DND-41 (cell line): Measurements from ENCODE around the gene MORN3.

ENCODE experiments used
- ATAC-seq: fragments of 200-7000 bp; cut with Tn5 transposase; 3 replicates; pipeline ENCODE4 v1.9.1; 2021; ENCODE audit warnings: low read depth; ENCODE audit not compliant: insufficient read depth
- DNase-seq: peaks from one replicate; pipeline ENCODE4 v3.0.0-alpha.2; 2020
- H2AFZ ChIP-seq: 2 replicates; pipeline ENCODE4 v1.6.0; 2012; ENCODE audit warnings: low read depth, low read length
- H3K27ac ChIP-seq: 2 replicates; pipeline ENCODE4 v1.5.1; 2012; ENCODE audit warnings: low read length, inconsistent platforms
- H3K27me3 ChIP-seq: fragments of 200-600 bp; sonication (generic); 2 replicates; pipeline ENCODE4 v1.6.0; 2012; ENCODE audit warnings: low read length, mild to moderate bottlenecking, inconsistent platforms; ENCODE audit not compliant: insufficient read depth, poor library complexity
- H3K36me3 ChIP-seq: 2 replicates; pipeline ENCODE4 v1.5.1; 2012; ENCODE audit warnings: low read length, inconsistent platforms; ENCODE audit not compliant: insufficient read depth
- H3K4me1 ChIP-seq: 2 replicates; pipeline ENCODE4 v1.5.1; 2012; ENCODE audit warnings: mild to moderate bottlenecking, low read length; ENCODE audit not compliant: insufficient read depth
- H3K4me2 ChIP-seq: 2 replicates; pipeline ENCODE4 v1.6.0; 2012; ENCODE audit warnings: mild to moderate bottlenecking, moderate library complexity, low read length, inconsistent platforms; ENCODE audit not compliant: insufficient read depth
- H3K4me3 ChIP-seq, 2 experiments: fragments of 200-600 bp in 1 of 2; shearing (Covaris generic) in 1 of 2; 2 replicates each; pipeline ENCODE4 v1.5.1; 2012 to 2016; ENCODE audit warnings: inconsistent platforms in 2 of 2, low read length in 2 of 2, mild to moderate bottlenecking in 2 of 2, low read depth in 1 of 2, moderate library complexity in 1 of 2
- H3K79me2 ChIP-seq: 2 replicates; pipeline ENCODE4 v1.6.0; 2012; ENCODE audit warnings: low read length, inconsistent platforms; ENCODE audit not compliant: insufficient read depth
- H3K9ac ChIP-seq: 2 replicates; pipeline ENCODE4 v1.6.0; 2012; ENCODE audit warnings: low read depth, mild to moderate bottlenecking, inconsistent platforms, low read length, moderate library complexity
- H3K9me3 ChIP-seq: 2 replicates; pipeline ENCODE4 v1.5.1; 2012; ENCODE audit warnings: low read length, moderate library complexity, mild to moderate bottlenecking, inconsistent platforms; ENCODE audit not compliant: insufficient read depth, severe bottlenecking
- H4K20me1 ChIP-seq: 2 replicates; pipeline ENCODE4 v1.6.0; 2012; ENCODE audit warnings: low read length; ENCODE audit not compliant: insufficient read depth
- CTCF ChIP-seq: IDR thresholded peaks from 2 replicates; pipeline ENCODE4 v1.5.1; 2012; ENCODE audit warnings: borderline replicate concordance, low read length, moderate library complexity, mild to moderate bottlenecking; ENCODE audit not compliant: poor library complexity, severe bottlenecking; ENCODE audit errors: extremely low read depth
- EZH2 ChIP-seq: IDR thresholded peaks from 3 replicates; pipeline ENCODE4 v1.6.1; 2012; ENCODE audit warnings: borderline replicate concordance, low read depth, mild to moderate bottlenecking, moderate library complexity, low read length, inconsistent platforms; ENCODE audit not compliant: severe bottlenecking

The MORN3 gene

DNA sequence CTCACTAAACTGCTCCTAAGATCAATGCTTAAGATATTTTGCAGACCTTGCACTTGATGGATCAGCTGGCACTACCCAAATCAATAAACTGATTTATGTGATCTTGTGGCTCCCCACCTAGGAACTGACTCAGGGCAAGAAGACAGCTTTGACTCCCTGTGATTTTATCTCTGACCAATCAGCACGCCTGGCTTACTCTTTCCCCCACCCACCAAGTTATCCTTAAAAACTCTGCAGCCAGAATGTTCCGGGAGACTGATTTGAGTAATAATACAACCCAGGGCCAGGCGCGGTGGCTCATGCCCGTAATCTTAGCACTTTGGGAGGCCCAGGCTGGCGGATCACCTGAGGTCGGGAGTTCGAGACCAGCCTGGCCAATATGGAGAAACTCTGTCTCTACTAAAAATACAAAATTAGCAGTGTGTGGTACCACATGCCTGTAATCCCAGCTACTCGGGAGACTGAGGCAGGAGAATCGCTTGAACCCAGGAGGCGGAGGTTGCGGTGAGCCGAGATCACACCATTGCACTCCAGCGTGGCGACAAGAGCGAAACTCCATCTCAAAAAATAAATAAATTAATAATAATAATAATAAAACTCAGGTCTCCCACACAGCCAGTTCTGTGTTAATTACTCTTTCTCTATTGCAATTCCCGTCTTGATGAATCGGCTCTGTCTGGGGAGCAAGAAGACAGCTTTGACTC lies 12.0 kb downstream of the MORN3 start:
- no peak overlapping the region for H3K27ac ChIP-seq
- H4K20me1 ChIP-seq = no peaks in the 10 kb centered on the region
- DNase-seq (no peak), ATAC-seq (no peak)
- H3K4me2 ChIP-seq = no peak overlapping the region
- H3K36me3 ChIP-seq = no peaks in the 10 kb centered on the region
- no peak overlapping the region for H3K4me3 ChIP-seq
- peaks cover 28% of the 10 kb centered on the region for H3K4me1 ChIP-seq
- H3K79me2 ChIP-seq = no peaks in the 10 kb centered on the region
- no peaks in the 10 kb centered on the region for H3K27me3 ChIP-seq
- no peaks in the 10 kb centered on the region for H3K9me3 ChIP-seq
- no peak for TF ChIP-seq EZH2
- no peak overlapping the region for H3K9ac ChIP-seq
- no peak overlapping the region for H2AFZ ChIP-seq

- H2AFZ ChIP-seq = no peak overlapping the region
- no peaks in the 10 kb centered on the region for H3K79me2 ChIP-seq
- no peak overlapping the region for H3K4me2 ChIP-seq
- DNase-seq (no peak), ATAC-seq (no peak)
- no peaks in the 10 kb centered on the region for H3K27me3 ChIP-seq
- no peak overlapping the region for H3K9ac ChIP-seq
- H3K27ac ChIP-seq = no peak overlapping the region
- H3K36me3 ChIP-seq = no peaks in the 10 kb centered on the region
- no peaks in the 10 kb centered on the region for H3K9me3 ChIP-seq
- H3K4me3 ChIP-seq = no peak overlapping the region
- no peaks in the 10 kb centered on the region for H4K20me1 ChIP-seq
- no peak for TF ChIP-seq EZH2
- no peak for TF ChIP-seq CTCF
- peaks cover 28% of the 10 kb centered on the region for H3K4me1 ChIP-seq
Observed at GRCh38 chr12:121656122-121656521, 13.3 kb downstream of the MORN3 start.

- Histone ChIP-seq H3K4me3 (no peak overlapping the region), H3K4me2 (no peak overlapping the region), H3K79me2 (no peaks in the 10 kb centered on the region), H3K4me1 (peaks cover 24% of the 10 kb centered on the region), H2AFZ (no peak overlapping the region), H3K27me3 (no peaks in the 10 kb centered on the region), H3K27ac (no peak overlapping the region), H3K36me3 (no peaks in the 10 kb centered on the region), H4K20me1 (no peaks in the 10 kb centered on the region), H3K9me3 (no peaks in the 10 kb centered on the region), H3K9ac (no peak overlapping the region)
- no peak for TF ChIP-seq CTCF
- TF ChIP-seq EZH2 = no peak
- no peak for ATAC-seq
- DNase-seq = no peak
Observed at GRCh38 chr12:121653999-121654398, 15.5 kb downstream of the MORN3 start.

GRCh38 chr12:121652767-121653497 lies 16.5 kb downstream of the MORN3 start:
- H3K27ac ChIP-seq = no peak overlapping the region
- H3K4me2 ChIP-seq = no peak overlapping the region
- H2AFZ ChIP-seq = no peak overlapping the region

More at GRCh38 chr12:121652767-121653497, 16.5 kb downstream of the MORN3 start:
- DNase-seq (no peak), ATAC-seq (no peak)
- H3K9ac ChIP-seq = no peak overlapping the region
- no peaks in the 10 kb centered on the region for H3K9me3 ChIP-seq
- H3K4me1 ChIP-seq = peaks cover 19% of the 10 kb centered on the region
- TF ChIP-seq CTCF = no peak
- no peak for TF ChIP-seq EZH2
- no peaks in the 10 kb centered on the region for H3K36me3 ChIP-seq
- H3K79me2 ChIP-seq = no peaks in the 10 kb centered on the region
- H3K4me3 ChIP-seq = no peak overlapping the region
- no peaks in the 10 kb centered on the region for H4K20me1 ChIP-seq
- no peaks in the 10 kb centered on the region for H3K27me3 ChIP-seq
